ENCODE results near the gene CD46. TPM values are rescaled to one million over a fixed set of nuclear protein-coding genes. Genes with fewer than 3 reads are reported as not detected.

CD46 gene
- total RNA-seq, 1 experiment from 2014 or later: 114 TPM

GRCh38 chr1:207794861-207795260 lies 43.0 kb downstream of the CD46 start:
- DNase-seq (ENCODE audit: low read depth): no peak

- DNase-seq (ENCODE audit: low read depth): peak; percentile 85
These were observed 45.5 kb downstream of the CD46 start for GRCh38 chr1:207797229-207797973.

GRCh38 chr1:207798847-207799246 lies 47.0 kb downstream of the CD46 start:
- no peak for DNase-seq (ENCODE audit: low read depth)

- DNase-seq (ENCODE audit: low read depth): no peak
These were observed 48.3 kb downstream of the CD46 start for GRCh38 chr1:207799989-207800648.

- DNase-seq (ENCODE audit: low read depth): no peak
These were observed 50.0 kb downstream of the CD46 start for GRCh38 chr1:207801819-207802218.

- no peak for DNase-seq (ENCODE audit: low read depth)
These were observed 51.8 kb downstream of the CD46 start for GRCh38 chr1:207803678-207804077.

- DNase-seq (ENCODE audit: low read depth): no peak
These were observed 53.0 kb downstream of the CD46 start for GRCh38 chr1:207804721-207805468.

- DNase-seq (ENCODE audit: low read depth): peak; percentile 95
These were observed 54.1 kb downstream of the CD46 start for GRCh38 chr1:207805841-207806421.

- DNase-seq (ENCODE audit: low read depth): peak; percentile 91
These were observed 54.9 kb downstream of the CD46 start for GRCh38 chr1:207806531-207807325.

GRCh38 chr1:207807326-207807689 lies 55.5 kb downstream of the CD46 start:
- no peak for DNase-seq (ENCODE audit: low read depth)

GRCh38 chr1:207807690-207808321 lies 56.0 kb downstream of the CD46 start:
- DNase-seq (ENCODE audit: low read depth): no peak

GRCh38 chr1:207808322-207808705 lies 56.5 kb downstream of the CD46 start:
- no peak for DNase-seq (ENCODE audit: low read depth)

- DNase-seq (ENCODE audit: low read depth): no peak
These were observed 57.2 kb downstream of the CD46 start for GRCh38 chr1:207808911-207809555.

GRCh38 chr1:207810173-207810572 lies 58.3 kb downstream of the CD46 start:
- DNase-seq (ENCODE audit: low read depth): peak; percentile 57

GRCh38 chr1:207810606-207811295 lies 58.9 kb downstream of the CD46 start:
- DNase-seq (ENCODE audit: low read depth): no peak

- no peak for DNase-seq (ENCODE audit: low read depth)
These were observed 59.5 kb downstream of the CD46 start for GRCh38 chr1:207811319-207811718.

GRCh38 chr1:207811920-207812720 lies 60.3 kb downstream of the CD46 start:
- no peak for DNase-seq (ENCODE audit: low read depth)

- DNase-seq (ENCODE audit: low read depth): no peak
These were observed 61.1 kb downstream of the CD46 start for GRCh38 chr1:207812778-207813511.
